Measurements from ENCODE around the gene ANKRA2.

- TF ChIP-seq POLR2A (IDR thresholded peaks at IDR 0.05): no peak
- TF ChIP-seq CTCF (IDR thresholded peaks at IDR 0.05): no peak
- no peak for TF ChIP-seq POLR2AphosphoS5 (IDR thresholded peaks at IDR 0.05; ENCODE audit: insufficient read depth in 1 of 2, low read depth in 1 of 2)
Observed at GRCh38 chr5:73565969-73566547, 619 bp upstream of the ANKRA2 start.

All from vagina (tissue), 2 donors.